Measurements from ENCODE around the gene CALML4.
A peak's percentile ranks its signal among the peaks of the same experiment; 100 is the strongest.

CALML4 gene

GRCh38 chr15:68204776-68205557, at the start of gene CALML4:
TSS of gene CALML4 (minus strand) at chr15:68205332. CDS start at chr15:68205247, 85 bp downstream.
- Histone ChIP-seq H3K4me3 (IDR thresholded peaks at IDR 0.05; ENCODE audit: insufficient read depth, low read depth, low read length) (no peak within 1 kb of the TSS), H2AFZ (ENCODE audit: low read depth) (no peak within 1 kb of the TSS), H3K4me2 (no peak within 1 kb of the TSS), H3K4me1 (ENCODE audit: low read depth, poor library complexity, severe bottlenecking) (no peaks in the 10 kb centered on the region), H3K27ac (no peak within 1 kb of the TSS), H3K27me3 (ENCODE audit: insufficient read depth, low read depth) (no peaks in the 10 kb centered on the region), H3K36me3 (ENCODE audit: insufficient read depth) (no peaks in the 10 kb centered on the region), H3K9ac (no peak within 1 kb of the TSS), H4K20me1 (ENCODE audit: insufficient read depth) (no peaks in the 10 kb centered on the region), H3K79me2 (ENCODE audit: insufficient read depth, low read depth) (no peaks in the 10 kb centered on the region; the same call in 1 of the 2 replicates)
- no peak for TF ChIP-seq CTCF (conservative IDR thresholded peaks at IDR 0.05; ENCODE audit: low read depth, low read length)

- no peak overlapping the region for H3K27ac ChIP-seq
- peaks cover 4% of the 10 kb centered on the region for H3K4me1 ChIP-seq (ENCODE audit: low read depth, poor library complexity, severe bottlenecking)
- no peak overlapping the region for H3K9ac ChIP-seq
- no peak overlapping the region for H3K4me3 ChIP-seq (IDR thresholded peaks at IDR 0.05; ENCODE audit: insufficient read depth, low read depth, low read length)
- no peaks in the 10 kb centered on the region for H4K20me1 ChIP-seq (ENCODE audit: insufficient read depth)
- peak; percentile 76 for TF ChIP-seq CTCF (conservative IDR thresholded peaks at IDR 0.05; ENCODE audit: low read depth, low read length)
- H2AFZ ChIP-seq (ENCODE audit: low read depth) = no peak overlapping the region
- no peaks in the 10 kb centered on the region for H3K27me3 ChIP-seq (ENCODE audit: insufficient read depth, low read depth)
- H3K36me3 ChIP-seq (ENCODE audit: insufficient read depth) = no peaks in the 10 kb centered on the region
- no peak overlapping the region for H3K4me2 ChIP-seq
- no peaks in the 10 kb centered on the region for H3K79me2 ChIP-seq (ENCODE audit: insufficient read depth, low read depth)
Measured at GRCh38 chr15:68252925-68253534, 47.9 kb upstream of the CALML4 start.

GRCh38 chr15:68249058-68249713, 44.1 kb upstream of the CALML4 start:
- no peak overlapping the region for H2AFZ ChIP-seq (ENCODE audit: low read depth)
- no peak overlapping the region for H3K9ac ChIP-seq
- H3K4me1 ChIP-seq (ENCODE audit: low read depth, poor library complexity, severe bottlenecking) = peaks cover 4% of the 10 kb centered on the region
- no peaks in the 10 kb centered on the region for H3K36me3 ChIP-seq (ENCODE audit: insufficient read depth)
- H3K4me3 ChIP-seq (IDR thresholded peaks at IDR 0.05; ENCODE audit: insufficient read depth, low read depth, low read length) = no peak overlapping the region
- H4K20me1 ChIP-seq (ENCODE audit: insufficient read depth) = no peaks in the 10 kb centered on the region
- H3K27me3 ChIP-seq (ENCODE audit: insufficient read depth, low read depth) = no peaks in the 10 kb centered on the region
- TF ChIP-seq CTCF (conservative IDR thresholded peaks at IDR 0.05; ENCODE audit: low read depth, low read length) = no peak
- no peak overlapping the region for H3K4me2 ChIP-seq
- no peak overlapping the region for H3K27ac ChIP-seq
- no peaks in the 10 kb centered on the region for H3K79me2 ChIP-seq (ENCODE audit: insufficient read depth, low read depth)

GRCh38 chr15:68244235-68244634, 39.1 kb upstream of the CALML4 start:
- H3K4me1 ChIP-seq (ENCODE audit: low read depth, poor library complexity, severe bottlenecking) = peaks cover 4% of the 10 kb centered on the region
- H4K20me1 ChIP-seq (ENCODE audit: insufficient read depth) = no peaks in the 10 kb centered on the region
- no peaks in the 10 kb centered on the region for H3K79me2 ChIP-seq (ENCODE audit: insufficient read depth, low read depth)
- H3K36me3 ChIP-seq (ENCODE audit: insufficient read depth) = no peaks in the 10 kb centered on the region
- H3K9ac ChIP-seq = no peak overlapping the region
- no peak overlapping the region for H3K4me3 ChIP-seq (IDR thresholded peaks at IDR 0.05; ENCODE audit: insufficient read depth, low read depth, low read length)
- no peak for TF ChIP-seq CTCF (conservative IDR thresholded peaks at IDR 0.05; ENCODE audit: low read depth, low read length)
- no peak overlapping the region for H2AFZ ChIP-seq (ENCODE audit: low read depth)
- H3K27ac ChIP-seq = no peak overlapping the region
- H3K4me2 ChIP-seq = no peak overlapping the region
- no peaks in the 10 kb centered on the region for H3K27me3 ChIP-seq (ENCODE audit: insufficient read depth, low read depth)

All from KMS-11 (cell line).